Middle frontal gyrus (tissue), 1 donor: ENCODE measurements around the gene TMLHE.
A peak's percentile ranks its signal among the peaks of the same experiment; 100 is the strongest.
"Not testable (repeated sequence)": the region's sequence is repeated elsewhere in the genome, so short reads cannot be mapped to it uniquely, and the experiment has no call there.

Experiments
- DNase-seq: peaks from one replicate; pipeline ENCODE4 v3.0.0-alpha.2; 2015; ENCODE audit warnings: low spot score; ENCODE audit errors: extremely low spot score

Gene TMLHE, protein sequence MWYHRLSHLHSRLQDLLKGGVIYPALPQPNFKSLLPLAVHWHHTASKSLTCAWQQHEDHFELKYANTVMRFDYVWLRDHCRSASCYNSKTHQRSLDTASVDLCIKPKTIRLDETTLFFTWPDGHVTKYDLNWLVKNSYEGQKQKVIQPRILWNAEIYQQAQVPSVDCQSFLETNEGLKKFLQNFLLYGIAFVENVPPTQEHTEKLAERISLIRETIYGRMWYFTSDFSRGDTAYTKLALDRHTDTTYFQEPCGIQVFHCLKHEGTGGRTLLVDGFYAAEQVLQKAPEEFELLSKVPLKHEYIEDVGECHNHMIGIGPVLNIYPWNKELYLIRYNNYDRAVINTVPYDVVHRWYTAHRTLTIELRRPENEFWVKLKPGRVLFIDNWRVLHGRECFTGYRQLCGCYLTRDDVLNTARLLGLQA

DNA sequence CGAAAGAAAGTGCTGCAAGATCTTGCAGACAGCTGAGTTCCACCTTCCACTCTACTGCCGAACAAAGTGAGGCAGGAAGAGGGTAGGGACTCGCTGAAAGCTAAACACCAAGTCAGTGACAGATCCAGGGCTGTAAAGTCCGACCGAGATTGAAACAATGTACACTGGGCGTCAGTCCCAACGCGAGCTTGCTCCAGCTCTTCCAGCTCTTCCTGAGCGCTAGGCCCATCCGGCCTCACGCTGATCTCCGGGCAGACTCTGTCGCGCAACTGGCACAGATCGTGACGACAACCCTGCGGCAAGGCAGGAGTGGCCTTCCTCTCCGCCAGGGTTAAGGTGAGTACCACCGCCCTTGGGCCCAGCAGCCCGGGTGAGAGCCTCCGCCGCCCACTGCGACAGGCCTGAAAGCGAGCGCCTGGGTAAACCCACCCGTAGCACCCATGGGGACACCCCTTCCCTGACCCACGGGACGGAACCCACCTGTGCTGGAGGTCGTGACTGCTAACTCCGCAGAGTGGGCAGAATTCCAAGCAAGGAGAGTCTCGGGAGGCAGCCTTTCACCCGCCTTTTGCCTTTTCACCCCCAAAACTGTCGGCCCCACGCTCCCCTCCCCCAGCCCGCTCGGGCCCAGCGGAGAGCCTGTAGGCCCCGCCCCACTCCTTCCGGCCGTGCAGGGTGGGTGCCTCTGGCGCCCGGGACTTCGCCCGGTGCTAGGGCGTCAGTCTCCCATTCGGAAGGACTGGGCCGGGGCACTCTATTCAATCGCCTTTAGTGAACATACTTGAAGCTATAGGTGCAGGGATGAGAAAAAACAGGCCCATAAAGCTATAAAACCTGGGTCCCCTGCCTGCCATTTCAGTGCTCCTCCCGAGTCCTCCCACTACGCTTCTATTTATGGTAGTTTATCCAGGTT lies at the start of gene TMLHE, which contains the start of gene SPRY3:
TSS of gene TMLHE (minus strand) at position 641 of the 913 bp plus-strand sequence. CDS start 67,676 bp downstream, outside the sequence.
TSS of gene SPRY3 (plus strand) at position 275 of the 913 bp plus-strand sequence.
- DNase-seq = peak; percentile 11

- no peak for DNase-seq
These were observed 49.5 kb upstream of the TMLHE start for GRCh38 chrX:155662282-155662681.

GRCh38 chrX:155645180-155645579 lies 32.4 kb upstream of the TMLHE start:
- no peak for DNase-seq

GRCh38 chrX:155643240-155643639 lies 30.5 kb upstream of the TMLHE start:
- no peak for DNase-seq

DNA sequence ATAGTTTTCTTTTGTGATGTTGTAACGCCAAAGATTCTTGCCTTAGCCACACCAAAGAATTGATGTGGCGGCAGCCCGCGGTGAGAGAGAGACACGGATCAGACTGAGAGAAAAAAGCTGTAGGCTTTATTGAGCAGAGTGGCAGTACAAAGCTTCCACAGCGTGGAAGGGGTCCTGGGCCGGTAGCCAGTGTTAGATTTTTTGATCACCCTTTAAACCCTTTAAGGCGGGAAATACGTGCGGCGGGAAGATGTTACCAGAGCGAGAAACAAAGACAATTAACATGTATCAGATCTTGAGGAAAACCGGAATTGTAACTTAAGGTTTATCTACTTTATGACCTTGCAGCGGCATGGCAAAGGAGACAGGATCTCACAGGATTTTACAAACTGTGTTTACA lies 28.6 kb upstream of the TMLHE start:
- DNase-seq = not testable (repeated sequence)

- DNase-seq = no peak
These were observed 25.0 kb upstream of the TMLHE start for GRCh38 chrX:155637714-155638113.

DNA sequence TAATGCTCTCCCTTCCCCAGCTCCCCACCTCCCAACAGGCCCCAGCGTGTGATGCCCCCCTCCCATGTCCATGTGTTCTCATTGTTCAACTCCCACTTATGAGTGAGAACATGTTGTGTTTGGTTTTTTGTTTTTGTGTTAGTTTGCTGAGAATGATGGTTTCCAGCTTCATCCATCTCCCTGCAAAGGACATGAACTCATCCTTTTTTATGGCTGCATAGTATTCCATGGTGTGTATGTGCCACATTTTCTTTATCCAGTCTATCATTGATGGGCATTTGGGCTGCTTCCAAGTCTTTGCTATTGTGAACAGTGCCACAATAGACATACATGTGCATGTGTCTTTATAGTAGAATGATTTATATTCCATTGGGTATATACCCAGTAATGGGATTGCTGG lies 22.3 kb upstream of the TMLHE start:
- DNase-seq = not testable (repeated sequence)

DNA sequence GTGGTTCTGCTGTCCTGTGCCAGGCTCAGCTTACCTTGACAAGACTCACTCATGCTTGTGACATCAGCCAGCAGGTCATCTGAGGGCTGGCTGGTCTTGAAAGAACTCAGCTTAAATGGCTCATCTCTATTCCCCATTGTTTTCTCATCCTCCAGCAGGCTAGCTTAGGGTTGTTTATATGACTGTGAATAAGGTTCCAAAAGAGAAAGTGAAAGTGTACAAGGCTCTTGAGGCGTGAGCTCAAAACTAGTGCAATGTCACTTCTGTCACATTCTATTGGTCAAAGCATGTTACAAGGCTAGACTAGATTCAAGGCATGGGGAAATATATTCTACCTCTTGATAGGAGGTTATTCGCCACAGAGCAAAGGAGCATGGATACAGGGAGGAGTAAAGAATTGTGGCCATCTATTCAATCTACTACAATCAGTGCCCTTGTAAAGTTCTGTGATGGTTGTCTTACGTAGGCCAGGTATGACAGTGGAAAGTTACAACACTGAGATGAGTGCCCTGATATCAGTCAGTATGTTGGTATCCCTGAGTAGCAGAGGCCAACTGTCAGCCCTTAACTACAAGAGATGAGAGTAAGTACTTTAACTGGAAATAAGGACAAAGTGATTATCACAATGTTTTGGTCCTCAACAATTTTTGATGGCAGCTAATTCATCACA lies 19.8 kb upstream of the TMLHE start:
- no peak for DNase-seq

DNA sequence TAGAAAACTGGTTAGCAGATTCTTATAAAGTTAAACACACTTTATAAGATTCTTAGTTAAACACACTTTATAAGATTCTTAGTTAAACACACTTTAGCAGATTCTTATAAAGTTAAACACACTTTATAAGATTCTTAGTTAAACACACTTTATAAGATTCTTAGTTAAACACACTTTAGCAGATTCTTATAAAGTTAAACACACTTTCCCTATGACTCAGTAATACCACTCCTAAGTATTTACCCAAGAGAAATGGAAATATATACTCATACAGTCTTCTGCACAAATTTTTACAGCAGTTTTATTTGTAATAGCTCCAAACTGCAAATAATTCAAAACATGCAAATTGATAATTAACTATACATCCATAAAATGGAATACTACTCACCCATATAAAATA lies 7.4 kb upstream of the TMLHE start:
- DNase-seq = not testable (repeated sequence)

GRCh38 chrX:155615938-155616337 lies 3.2 kb upstream of the TMLHE start:
- DNase-seq = no peak

DNA sequence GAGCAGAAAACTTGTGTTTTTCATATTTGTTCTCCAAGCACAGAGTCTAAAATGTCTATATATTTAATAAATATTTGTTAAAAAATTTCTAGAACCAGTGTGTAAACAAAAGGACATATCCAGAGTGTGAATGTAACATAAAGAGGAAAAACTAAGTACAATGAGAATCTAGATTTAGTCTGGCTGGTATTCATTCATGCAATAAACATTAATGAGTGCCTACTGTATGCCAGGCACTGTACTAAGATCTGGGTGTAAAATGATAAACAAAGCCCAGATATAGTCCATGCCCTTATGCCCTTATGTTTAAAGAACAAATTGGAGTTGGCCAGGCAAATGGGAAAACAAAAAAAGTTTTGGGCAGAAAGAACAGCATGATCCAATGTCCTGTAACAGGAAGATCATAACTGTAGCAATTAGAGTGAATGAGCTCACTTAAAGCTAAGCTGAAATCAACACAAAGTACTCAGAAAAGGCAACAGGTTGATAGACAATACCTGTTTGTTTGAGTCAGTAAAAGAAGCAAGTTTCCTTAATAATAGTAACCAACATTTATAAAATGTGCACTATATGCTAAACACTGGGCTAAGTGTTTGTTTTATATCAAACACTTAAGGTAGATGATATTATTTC lies 1.3 kb upstream of the TMLHE start:
- DNase-seq = no peak

DNA sequence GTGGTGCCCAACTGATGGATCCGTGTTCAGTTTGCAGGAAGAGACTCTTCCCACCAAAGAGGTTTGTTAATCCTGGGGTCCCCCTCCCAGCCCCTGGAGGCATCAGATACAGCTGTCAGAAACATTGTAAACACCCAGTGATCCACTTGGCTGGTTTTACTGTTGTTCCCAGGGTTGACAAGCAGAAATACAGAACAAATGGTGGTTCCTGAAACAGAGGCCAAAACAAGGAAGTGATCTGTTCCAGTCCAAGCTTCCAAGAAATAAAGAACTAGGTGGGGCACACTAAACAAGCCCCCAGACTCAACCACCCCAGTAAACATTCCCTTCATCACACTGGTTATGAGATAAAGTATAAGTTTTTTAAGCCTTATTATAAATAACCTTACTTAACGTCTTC lies 1.4 kb downstream of the TMLHE start:
- no peak for DNase-seq

- DNase-seq = no peak
These were observed 19.8 kb downstream of the TMLHE start for GRCh38 chrX:155592981-155593380.

- no peak for DNase-seq
These were observed 20.4 kb downstream of the TMLHE start for GRCh38 chrX:155592331-155592730.

- no peak for DNase-seq
These were observed 35.1 kb downstream of the TMLHE start for GRCh38 chrX:155577682-155578081.

GRCh38 chrX:155563099-155563498 lies 49.7 kb downstream of the TMLHE start:
- no peak for DNase-seq

GRCh38 chrX:155544881-155545280 lies 67.9 kb downstream of the TMLHE start:
- no peak for DNase-seq

DNA sequence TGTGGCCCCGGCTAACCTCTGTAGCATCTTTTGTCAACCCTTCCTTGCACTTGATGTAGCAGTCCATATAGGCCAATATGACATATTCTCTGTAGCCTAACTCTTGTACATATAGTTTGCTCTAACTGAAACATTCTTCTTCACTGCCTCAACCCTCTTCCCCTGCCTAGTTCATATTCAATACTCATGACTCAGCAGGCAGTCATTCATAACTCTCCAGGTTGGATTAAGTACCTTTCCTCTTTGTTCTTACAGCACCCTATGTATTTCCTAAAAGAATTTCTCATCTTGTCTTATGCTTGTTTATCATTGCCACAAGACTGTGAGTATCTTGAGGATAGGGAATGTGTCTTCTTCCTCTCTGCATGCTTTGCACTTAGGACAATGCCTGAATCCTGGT lies 76.9 kb downstream of the TMLHE start:
- no peak for DNase-seq

- DNase-seq = no peak
These were observed 78.0 kb downstream of the TMLHE start for GRCh38 chrX:155534800-155535199.

DNA sequence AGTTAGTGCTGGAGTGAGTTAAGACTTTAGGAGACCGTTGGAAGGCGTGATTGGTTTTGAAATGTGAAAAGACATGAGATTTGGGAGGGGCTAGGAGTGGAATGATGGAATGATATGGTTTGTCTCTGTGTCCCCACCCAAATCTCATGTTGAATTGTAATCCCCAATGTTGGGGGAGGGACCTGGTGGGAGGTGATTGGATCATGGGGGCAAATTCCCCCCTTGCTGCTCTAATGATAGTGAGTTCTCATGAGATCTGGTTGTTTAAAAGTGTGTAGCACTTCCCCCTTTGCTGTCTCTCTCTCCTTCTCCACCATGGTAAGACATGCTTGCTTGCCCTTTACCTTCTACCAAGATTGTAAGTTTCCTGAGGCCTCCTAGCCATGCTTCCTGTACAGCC lies 85.7 kb downstream of the TMLHE start:
- DNase-seq = not testable (repeated sequence)

GRCh38 chrX:155514225-155514624 lies 98.5 kb downstream of the TMLHE start:
- DNase-seq = no peak
